Putamen (tissue), 1 donor: ENCODE measurements around the gene HS3ST5.
"Not testable (repeated sequence)": the region's sequence is repeated elsewhere in the genome, so short reads cannot be mapped to it uniquely, and the experiment has no call there.

ENCODE experiments used
- DNase-seq: peaks from one replicate; pipeline ENCODE4 v3.0.0-alpha.2; 2016; ENCODE audit warnings: low spot score

HS3ST5 gene

DNA sequence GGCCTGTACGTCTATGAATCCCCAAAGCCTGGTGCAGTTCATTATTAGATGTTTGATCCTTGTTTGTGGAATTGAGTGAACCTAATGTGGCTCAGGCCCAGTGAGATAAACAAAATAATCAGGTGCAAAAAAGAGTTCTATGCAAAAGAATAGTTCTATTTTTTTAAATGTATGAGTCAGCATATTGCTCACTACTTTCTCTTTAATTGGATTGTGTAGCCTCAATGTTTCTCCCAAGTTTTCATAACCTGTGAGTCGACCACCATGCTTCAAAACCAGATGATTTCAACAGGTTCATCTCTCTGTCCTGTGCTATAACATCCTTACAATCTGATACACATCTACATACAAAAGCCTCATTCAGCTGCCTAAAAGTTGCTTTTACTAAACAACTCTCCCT lies 255.3 kb downstream of the HS3ST5 start:
- no peak for DNase-seq

DNA sequence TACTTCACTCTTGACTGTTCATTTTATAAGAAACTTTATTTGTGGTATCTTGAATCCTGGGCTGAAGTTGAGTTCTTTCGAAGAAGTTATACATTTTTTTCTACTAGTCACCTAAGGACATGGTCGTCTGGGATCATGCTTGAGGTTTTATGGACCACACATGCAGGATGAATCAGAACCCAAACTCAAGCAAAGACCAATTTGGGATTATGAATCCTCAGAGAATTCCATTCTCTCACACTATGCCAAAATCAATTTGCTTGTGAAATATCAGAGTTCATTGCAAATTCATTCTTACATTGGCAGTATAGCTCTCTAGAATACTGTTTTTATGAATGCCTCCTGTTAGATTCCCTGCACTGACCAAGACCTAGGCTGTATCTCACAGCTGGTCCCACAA lies 257.6 kb downstream of the HS3ST5 start:
- DNase-seq = no peak

DNA sequence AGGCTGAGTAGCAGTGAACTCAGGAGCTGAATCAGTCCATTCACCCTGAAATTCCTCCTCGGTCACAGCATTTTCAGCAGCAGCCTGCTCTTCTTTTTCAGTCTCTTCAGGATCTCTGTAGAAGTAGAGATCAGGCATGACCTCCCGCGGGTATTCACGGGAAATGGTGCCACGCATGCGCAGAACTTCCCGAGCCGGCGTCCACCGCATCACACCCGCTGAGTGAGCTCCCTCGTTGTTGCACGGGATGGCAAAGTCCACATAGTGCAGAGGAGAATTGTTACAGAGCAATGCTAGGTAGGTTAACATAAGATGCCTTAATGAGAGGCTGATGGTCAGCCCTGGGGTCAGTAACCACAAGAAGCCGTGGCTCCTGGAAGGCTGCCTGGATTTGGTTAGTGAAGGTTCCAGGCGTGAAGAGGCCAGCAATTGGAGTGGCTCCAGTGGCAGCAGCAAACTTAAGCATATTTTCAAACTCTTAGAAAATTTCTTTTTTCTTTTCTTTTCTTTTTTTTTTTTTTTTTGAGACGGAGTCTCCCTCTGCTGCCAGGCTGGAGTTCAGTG lies 258.4 kb downstream of the HS3ST5 start:
- DNase-seq = no peak

DNA sequence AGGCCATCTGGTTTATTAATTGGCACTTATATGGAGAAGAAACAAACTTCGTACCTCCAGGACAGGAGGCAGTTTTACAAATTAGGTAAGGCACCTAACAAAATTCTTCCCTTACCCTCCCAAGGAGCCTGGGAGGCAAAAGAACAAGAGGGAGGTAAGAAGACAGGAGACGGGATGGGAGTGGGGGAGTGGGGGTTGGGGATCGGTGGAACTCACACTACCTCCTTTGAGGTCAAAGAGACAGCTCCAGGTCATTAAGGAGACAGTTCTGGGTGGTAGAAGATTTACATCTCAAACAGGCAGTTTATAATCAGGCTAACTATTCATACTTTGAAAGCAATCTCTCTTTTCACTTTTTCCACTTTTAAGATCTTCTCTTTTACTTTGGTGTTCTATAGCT lies 259.6 kb downstream of the HS3ST5 start:
- no peak for DNase-seq

DNA sequence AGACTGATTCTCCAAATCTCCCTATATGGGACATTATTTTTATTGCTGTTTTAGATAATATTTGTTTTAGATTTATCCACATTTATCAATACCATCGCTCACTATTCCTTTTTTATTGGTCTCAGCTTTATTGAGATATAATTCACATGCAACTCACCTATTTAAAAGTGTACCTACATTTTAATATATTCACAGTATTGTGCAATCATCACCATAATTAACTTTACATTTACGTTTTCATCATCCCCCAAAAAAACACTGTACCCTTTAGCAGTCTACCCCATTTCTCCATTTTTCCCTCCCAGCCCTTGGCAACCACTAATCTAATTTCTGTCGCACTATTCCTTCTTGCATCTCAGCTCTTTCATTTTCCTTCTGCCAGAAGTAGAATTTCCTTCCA lies 261.1 kb downstream of the HS3ST5 start:
- no peak for DNase-seq

DNA sequence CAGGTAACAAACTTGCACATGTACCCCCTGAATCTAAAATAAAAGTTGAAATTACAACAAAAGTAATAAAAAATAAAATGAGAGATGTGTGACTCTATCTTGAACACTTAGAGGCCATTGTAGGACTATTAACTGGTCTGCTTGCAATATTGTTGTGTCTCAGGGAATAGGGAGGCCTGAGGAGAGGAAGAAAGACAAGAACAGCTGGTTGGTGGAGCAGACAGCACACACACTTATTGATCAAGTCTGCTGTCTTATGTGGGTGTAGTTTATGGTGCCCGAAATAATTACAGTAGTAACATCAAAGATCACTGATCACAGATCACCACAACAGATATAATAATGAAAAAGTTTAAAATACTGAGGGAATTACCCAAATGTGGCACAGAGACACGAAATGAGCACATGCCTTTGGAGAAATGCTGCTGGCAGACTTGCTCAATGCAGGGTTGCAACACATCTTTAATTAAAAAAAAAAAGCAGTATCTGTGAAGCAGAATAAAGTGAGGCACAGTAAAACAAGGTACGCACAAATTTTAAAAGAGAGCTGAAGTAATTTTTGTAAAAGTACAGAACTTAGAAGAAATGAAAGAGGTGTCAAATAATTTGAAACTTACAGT lies 261.8 kb downstream of the HS3ST5 start:
- DNase-seq = no peak

DNA sequence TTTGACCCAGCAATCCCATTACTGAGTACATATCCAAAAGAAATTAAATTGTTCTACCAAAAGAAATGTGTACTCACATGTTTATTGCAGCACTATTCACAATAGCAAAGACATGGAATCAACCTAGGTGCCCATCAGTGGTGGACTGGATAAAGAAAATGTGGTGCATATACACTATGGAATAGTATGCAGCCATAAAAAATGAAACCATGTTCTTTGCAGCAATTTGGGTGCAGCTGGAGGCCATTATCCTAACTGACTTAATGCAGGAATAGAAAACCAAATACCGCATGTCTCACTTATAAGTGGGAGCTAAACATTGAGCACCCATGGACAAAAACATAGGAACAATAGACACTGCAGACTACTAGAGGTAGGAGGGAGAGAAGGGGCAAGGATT lies 262.4 kb downstream of the HS3ST5 start:
- not testable (repeated sequence) for DNase-seq

DNA sequence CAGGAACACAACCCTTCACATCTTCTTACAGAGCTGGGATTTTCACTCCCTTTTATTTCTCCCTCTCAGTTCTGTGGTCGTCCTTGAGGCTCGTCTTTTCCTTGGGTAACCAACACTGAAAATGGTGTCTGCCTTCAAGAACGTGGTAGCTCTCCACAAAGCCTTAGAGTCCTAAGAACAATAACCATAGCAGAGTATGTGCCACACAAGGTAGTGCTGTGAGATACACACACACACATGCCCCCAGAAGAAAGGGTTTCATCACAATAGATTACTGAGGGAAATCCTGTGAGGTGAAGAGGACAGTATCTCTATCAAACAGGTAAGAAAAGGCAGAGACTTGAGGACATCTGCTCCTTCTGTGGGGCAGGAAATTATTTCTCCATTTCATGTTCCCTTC lies 267.0 kb downstream of the HS3ST5 start:
- no peak for DNase-seq

DNA sequence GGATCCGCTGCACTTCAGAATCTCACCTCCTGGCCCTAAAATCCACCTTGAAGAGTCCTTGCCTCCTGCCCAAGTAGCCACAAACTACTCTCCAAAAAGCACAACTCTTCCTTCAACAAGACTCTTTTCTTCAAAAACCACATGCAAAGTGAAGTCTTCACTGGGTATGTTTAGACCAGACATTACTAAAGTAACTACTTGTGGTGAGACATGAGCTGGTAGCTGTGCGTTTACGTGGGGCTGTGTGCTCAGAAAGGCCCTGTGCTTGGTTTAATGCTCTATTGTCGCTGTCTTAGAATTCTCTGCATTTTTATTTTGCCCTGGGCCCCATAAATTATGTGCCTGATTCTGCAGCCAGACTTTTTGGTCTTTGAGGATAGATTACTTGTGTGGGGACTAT lies 267.5 kb downstream of the HS3ST5 start:
- no peak for DNase-seq

DNA sequence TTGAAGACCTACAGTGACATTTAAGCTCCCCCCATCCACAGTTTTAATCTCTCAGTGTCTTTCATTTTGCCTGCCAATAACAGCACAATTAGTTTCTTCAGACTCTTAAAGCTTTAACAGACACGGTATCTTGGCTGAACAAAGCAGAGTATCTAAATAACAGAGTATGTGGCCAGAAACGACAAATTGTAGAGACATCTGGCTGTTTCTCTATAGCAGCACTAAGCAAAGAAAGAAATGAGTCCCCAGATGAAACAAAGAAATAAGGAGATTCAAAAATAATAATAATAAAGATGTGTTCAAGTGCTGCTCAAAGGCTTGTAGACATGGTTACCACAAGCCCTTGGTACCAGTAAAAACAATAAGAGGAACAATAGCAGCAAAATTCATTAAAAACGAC lies 274.1 kb downstream of the HS3ST5 start:
- no peak for DNase-seq

DNA sequence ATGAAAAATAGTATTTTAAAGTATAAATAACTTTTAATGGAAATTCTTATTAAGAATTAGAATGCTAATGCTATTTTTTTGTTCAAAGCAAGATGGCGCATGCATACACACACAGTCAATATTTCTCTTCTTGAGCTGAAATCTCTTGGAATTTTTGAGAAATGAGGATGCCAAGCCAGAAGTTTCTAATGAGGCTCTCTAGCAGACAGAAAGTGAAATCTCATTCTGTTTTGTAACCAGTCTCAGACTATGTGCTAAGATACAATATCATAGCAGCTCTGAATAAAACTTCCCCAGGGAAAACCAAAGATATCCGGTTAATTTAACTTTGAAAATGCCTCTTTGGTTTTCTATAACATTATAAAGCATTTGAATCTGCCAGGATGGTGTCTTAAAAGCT lies 274.7 kb downstream of the HS3ST5 start:
- DNase-seq = no peak

DNA sequence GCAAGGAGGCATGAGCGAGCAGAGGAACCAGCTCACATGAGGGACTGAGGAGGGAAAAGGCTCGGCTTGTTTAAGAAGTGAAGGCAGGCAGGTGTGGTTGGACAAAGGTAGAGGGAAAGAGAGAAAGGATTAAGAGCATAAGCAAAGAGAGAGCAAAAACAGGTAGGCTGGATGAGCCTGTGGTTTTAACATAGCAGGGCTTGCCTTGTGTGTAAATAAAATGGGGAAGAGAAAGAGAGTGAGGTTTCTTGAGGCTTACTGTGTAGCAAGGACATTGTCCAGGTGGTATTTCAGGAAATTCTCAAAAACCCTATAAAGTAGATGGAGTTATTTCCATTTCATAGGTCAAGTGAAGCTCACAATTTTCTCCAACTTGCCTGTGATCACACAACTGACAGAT lies 278.0 kb downstream of the HS3ST5 start:
- no peak for DNase-seq

DNA sequence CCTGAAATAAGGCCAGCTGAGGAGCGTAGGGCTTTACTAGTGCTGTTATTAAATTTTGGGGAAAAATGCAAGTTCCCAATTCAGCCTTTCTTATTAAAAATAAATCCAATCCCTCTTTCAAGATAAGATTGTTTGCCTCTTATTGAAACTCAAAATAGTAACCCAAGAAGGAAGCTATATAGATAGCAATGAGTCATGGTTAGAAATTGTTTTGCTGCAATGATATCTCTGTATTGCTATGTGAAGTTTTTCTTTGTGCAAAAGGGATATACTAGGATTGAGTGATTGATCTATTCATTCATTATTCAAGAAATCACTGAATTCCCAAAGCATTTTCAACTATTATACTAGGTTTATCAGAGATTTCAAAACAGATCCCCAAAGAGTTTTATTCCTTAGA lies 278.9 kb downstream of the HS3ST5 start:
- DNase-seq = no peak

DNA sequence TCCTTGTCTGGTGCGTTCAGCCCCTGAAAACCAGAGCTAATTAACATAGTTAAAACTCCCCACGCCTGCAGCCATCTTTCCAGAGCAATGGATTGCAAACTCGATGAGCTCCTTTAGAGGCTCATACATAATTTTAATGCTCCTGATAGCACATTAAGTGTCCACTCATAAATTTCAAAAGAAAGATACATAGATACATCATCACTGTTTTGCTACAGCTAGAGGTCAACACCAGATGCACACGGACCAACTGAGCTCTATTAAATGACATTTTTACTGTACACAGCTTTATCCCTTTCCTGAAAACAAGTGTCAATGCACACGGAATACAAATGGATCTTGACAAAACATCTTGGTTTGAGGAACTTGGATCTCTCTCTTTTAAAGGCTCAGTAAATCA lies 280.6 kb downstream of the HS3ST5 start:
- DNase-seq = no peak

DNA sequence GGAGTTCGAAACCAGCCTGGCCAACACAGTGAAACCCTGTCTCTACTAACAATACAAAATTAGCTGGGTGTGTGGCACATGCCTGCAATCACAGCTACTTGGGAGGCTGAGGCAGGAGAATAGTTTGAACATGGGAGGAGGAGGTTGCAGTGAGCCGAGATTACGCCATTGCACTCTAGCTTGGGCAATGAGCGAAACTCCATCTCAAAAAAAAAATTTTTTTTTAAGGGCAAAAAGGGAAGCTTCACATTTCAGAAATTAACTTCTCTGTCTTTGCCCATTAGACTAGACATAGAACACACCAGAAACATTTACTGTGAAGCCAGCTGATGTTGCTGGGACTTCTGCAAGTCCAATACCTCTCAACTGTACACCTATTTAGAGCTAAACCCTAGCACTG lies 281.1 kb downstream of the HS3ST5 start:
- DNase-seq = no peak

DNA sequence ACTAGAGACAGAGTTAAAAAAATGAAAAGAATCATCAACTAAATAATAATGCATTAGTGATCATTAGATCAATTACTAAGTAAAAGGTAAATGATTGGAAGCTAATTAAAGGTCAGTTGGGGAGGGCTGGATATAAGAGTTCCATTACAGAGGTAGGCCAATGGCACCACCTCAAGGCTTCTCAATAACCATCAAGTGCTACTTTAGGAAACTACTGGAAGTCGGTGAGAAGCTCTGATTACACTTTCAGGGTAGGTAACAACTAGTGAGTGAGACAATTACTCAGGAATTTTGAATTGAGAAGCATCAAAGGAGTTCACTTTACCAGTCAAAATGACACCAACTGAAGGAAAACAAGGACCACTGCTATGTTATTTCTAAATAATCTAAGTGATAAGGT lies 281.7 kb downstream of the HS3ST5 start:
- DNase-seq = no peak

DNA sequence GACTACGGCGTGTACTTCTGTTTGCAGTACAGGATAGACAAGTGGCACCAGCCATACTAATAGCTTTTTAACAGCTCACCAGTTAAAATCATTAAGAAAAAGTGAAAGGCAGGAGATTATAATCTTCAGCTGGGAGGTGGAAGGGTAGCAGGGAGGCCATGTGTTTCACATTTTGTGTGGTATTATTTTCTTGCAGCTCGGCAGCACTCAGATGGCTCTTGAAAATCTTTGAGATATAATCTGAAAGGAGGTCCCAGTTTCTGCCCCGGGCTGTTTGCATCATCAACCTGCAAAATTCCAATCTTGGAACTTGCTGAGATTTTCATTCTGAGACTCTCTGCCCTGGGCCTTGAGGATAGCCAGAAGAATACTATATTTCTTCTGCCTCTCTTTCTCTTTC lies 284.4 kb downstream of the HS3ST5 start:
- no peak for DNase-seq

DNA sequence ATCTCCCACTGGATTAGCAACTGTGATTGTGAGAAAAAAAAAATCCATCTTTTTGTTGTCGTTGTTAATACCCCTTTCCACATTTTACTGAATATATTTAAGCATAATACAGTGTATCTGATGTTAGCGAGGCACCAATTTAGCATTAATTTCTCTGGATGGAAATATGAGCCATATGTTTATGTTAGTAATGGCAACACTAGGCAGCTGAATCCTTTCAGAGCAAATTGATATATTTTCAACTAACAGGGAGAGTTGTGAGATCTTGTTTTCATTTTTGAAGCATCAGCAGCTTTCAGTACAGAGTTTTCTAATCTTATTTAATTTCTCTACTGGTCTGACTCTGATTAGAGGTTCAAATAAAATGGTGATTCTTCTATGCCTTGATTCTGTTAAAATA lies 287.1 kb downstream of the HS3ST5 start:
- DNase-seq = no peak

DNA sequence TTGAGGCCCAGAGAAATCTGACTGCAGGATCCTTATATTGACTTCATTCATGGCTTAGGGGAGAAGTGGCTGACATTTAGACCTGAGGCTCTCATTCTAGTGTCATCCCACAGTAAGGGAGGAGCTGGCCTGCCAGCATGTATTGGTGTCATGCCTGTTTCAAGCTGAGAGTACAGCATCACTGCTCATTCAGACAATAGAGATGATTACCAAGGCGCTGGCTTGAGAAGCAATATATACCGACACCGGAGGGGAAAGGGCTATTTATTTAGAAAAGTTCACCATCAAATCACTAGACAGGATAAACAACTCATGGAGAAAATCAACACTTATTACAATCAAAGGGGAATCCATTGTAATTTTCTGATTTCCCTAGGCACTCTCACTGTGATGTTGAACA lies 287.5 kb downstream of the HS3ST5 start:
- peak; percentile 46 for DNase-seq

DNA sequence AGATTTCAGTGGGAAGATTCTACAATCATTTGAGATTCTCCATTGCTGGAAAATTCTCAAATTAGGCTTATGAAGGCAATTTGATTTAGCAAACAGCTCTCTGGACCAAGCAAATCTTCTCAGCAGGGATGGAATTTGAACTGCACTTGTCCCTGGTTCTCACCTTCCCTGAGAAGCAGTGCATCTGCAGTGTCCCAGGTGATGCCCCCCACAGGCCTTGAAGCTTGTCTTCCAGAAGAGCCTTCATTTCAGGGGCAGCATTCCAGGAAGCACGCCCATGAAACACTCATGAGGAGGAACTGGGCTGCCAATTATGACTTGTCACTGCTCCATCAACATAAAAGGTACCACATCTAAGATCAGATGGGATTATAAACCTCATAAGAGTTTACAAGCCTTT lies 289.0 kb downstream of the HS3ST5 start:
- DNase-seq = no peak

DNA sequence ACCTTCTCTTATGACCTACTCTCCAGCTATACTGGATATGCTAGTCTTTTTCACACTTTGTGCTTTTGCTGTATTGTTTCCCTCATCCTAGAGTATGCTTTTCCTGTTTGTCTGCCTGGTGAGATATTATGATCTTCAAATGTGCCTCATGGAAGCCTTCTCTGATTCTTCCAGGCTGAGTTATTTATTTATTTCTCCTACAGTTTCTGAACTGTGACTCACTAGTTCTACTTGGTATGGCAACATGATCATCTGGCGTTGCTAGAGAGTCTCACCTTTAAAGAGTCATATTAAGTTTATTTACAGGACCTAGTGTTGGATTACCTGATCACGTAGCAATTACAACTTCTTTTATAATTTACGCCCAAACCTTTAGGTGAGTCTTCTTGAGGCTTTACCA lies 290.7 kb downstream of the HS3ST5 start:
- DNase-seq = no peak

DNA sequence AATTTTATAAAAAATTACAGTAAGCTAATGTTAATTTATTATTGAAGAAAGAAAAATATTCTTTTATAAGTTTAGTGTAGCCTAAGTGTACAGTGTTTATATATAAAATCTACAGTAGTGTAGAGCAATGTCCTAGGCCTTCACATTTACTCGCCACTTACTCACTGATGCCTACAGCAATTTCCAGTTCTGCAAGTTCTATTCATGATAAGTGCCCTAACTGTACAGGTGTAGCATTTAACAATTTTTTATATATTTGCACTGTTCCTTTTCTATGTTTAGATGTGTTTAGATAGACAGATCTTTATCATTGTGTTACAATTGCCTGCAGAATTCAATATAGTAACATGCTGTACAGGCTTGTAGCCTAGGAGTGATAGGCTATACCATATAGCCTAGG lies 291.8 kb downstream of the HS3ST5 start:
- no peak for DNase-seq

DNA sequence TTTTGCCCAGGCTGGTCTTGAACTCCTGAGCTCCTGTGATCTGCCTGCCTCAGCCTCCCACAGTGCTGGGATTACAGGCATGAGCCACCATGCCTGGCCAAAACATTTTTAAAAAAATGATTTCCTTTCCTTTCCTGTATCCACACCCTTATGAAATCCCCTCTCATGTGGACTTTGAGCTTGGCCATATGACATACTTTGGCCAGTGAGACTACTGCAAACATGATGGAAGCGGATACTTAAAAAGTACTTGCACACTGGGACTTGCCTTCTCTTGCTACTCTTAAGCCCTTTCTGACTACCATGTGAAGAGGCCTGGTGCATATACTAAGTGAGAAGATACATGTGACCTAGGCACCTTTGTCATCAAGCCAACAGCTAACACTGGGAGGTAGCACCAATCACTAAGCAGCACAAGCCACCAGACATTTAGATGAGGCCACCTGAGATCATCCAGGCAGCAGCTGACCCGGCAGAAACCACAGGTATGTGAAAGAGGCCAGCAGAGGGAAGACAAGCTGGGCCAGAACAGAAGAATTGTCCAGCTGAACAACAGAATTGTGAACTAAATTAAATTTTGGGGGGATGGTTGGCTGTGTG lies 293.4 kb downstream of the HS3ST5 start:
- DNase-seq = no peak

DNA sequence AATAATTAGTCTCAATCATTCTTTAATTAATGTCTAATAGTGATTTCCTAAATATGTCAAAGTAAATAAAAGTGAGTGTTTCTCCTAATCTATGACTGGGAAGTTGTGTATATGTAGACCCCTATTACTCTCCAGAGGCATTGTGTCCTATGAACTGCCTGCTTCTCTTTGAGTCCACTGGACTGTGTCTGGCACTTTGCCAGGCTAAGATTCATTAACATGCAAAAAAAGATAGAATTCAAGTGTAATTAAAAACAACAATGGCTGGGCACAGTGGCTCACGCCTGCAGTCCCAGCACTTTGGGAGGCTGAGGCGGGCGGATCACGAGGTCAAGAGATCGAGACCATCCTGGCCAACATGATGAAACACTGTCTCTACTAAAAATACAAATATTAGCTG lies 298.3 kb downstream of the HS3ST5 start:
- DNase-seq = not testable (repeated sequence)
